Uterus (tissue), 2 donors: ENCODE measurements around the gene ZBTB34.

Experiments used
- POLR2A ChIP-seq, 2 donors: fragments of 450-650 bp; IDR thresholded peaks; one replicate each; pipeline ENCODE4 v1.6.1; 2016; ENCODE audit warnings: antibody characterized with exemption in 2 of 2, mild to moderate bottlenecking in 1 of 2, moderate library complexity in 1 of 2
- TF ChIP-seq, protein P1 (sequence below), 4 experiments: fragments of 200-600 bp in 2 of 4; fragments of 450-650 bp in 2 of 4; sonication (generic) in 2 of 4; IDR thresholded peaks; one replicate each; pipeline ENCODE4 v1.5.1; 2016 to 2019; ENCODE audit warnings: antibody characterized with exemption in 4 of 4, mild to moderate bottlenecking in 2 of 4, moderate library complexity in 1 of 4

GRCh38 chr9:126926364-126926763 is 65.9 kb downstream of the ZBTB34 start:
- TF ChIP-seq, protein P1, sequence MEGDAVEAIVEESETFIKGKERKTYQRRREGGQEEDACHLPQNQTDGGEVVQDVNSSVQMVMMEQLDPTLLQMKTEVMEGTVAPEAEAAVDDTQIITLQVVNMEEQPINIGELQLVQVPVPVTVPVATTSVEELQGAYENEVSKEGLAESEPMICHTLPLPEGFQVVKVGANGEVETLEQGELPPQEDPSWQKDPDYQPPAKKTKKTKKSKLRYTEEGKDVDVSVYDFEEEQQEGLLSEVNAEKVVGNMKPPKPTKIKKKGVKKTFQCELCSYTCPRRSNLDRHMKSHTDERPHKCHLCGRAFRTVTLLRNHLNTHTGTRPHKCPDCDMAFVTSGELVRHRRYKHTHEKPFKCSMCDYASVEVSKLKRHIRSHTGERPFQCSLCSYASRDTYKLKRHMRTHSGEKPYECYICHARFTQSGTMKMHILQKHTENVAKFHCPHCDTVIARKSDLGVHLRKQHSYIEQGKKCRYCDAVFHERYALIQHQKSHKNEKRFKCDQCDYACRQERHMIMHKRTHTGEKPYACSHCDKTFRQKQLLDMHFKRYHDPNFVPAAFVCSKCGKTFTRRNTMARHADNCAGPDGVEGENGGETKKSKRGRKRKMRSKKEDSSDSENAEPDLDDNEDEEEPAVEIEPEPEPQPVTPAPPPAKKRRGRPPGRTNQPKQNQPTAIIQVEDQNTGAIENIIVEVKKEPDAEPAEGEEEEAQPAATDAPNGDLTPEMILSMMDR (IDR thresholded peaks at IDR 0.05), result no peak
- no peak for TF ChIP-seq POLR2A (IDR thresholded peaks at IDR 0.05)
